DMS153 treated with DMSO at 0.1 percent for 48 hours (cell line): Measurements from ENCODE around the gene CLGN.

Experiments used
- DNase-seq: peaks from one replicate; lab custom pipeline; 2025; ENCODE audit not compliant: unreplicated experiment; lab: John Stamatoyannopoulos, UW

CLGN gene

GRCh38 chr4:140388015-140388414 is 39.4 kb downstream of the CLGN start:
- no peak for DNase-seq

- no peak for DNase-seq
Measured at GRCh38 chr4:140382732-140383131, 44.7 kb downstream of the CLGN start.

GRCh38 chr4:140374130-140374477 is 53.3 kb downstream of the CLGN start:
- no peak for DNase-seq

GRCh38 chr4:140373328-140374129 is 53.9 kb downstream of the CLGN start, which contains the start of gene SCOC:
SCOC (plus strand) TSS chr4:140373646; CDS start chr4:140379171, 5,525 bp downstream.
- peak; percentile 93 for DNase-seq

GRCh38 chr4:140372751-140373327 is 54.6 kb downstream of the CLGN start:
- DNase-seq: no peak

GRCh38 chr4:140368686-140369085 is 58.8 kb downstream of the CLGN start:
- no peak for DNase-seq

- no peak for DNase-seq
Measured at GRCh38 chr4:140367738-140368137, 59.7 kb downstream of the CLGN start.

- peak; percentile 49 for DNase-seq
Measured at GRCh38 chr4:140363558-140363957, 63.9 kb downstream of the CLGN start.

- DNase-seq: no peak
Measured at GRCh38 chr4:140363051-140363450, 64.4 kb downstream of the CLGN start.

GRCh38 chr4:140361099-140361498 is 66.3 kb downstream of the CLGN start:
- DNase-seq: no peak

GRCh38 chr4:140359562-140360427 is 67.7 kb downstream of the CLGN start:
- peak; percentile 82 for DNase-seq

GRCh38 chr4:140358281-140358680 is 69.2 kb downstream of the CLGN start:
- no peak for DNase-seq

- no peak for DNase-seq
Measured at GRCh38 chr4:140357868-140358267, 69.6 kb downstream of the CLGN start.

GRCh38 chr4:140355288-140355687 is 72.2 kb downstream of the CLGN start:
- no peak for DNase-seq

GRCh38 chr4:140353786-140354185 is 73.7 kb downstream of the CLGN start:
- DNase-seq: no peak

GRCh38 chr4:140351093-140352075 is 76.1 kb downstream of the CLGN start:
- no peak for DNase-seq

- DNase-seq: no peak
Measured at GRCh38 chr4:140349816-140350215, 77.6 kb downstream of the CLGN start.

- DNase-seq: no peak
Measured at GRCh38 chr4:140346136-140346535, 81.3 kb downstream of the CLGN start.

GRCh38 chr4:140344621-140345020 is 82.8 kb downstream of the CLGN start:
- DNase-seq: no peak

- no peak for DNase-seq
Measured at GRCh38 chr4:140344101-140344500, 83.3 kb downstream of the CLGN start.

GRCh38 chr4:140343303-140343702 is 84.1 kb downstream of the CLGN start:
- no peak for DNase-seq
